ENCODE data around the gene FBXL15.

The FBXL15 gene

DNA sequence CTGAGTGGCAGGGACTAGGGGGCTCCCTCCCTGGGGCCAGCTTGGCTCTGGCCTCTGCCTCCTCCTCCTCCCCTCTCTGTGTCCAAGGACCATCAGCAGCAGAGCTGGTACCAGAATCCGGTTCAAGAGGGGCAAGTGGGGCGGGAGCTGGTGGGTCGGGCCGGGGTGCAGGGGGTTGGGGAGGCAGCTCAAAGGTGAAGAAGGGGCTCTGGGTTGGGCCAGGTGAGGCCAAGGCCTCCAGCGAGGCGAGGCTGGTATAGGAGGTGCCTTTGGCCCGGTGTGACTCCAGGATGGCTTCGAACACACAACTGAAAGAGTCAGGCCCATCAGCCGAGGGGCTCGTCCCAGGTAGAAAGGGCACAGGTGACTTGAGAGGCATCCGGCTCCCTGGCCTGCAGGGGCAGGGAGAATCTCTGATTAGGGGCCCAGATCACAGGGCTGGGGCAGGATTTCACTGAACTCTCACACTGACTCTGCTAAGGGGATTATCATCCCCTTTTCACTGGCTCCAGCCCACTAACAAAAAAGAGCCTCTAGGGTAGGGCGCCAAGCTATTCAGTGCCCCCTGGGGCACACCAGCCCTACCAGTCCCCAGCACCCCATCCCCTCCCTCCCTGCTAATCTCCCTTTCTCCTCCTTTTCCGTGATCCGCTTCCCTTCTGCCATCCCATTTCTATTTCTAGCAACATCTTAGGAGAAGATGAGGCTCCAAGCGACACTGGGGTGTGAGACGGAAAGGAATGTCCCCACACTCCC is 6.7 kb upstream of the FBXL15 start:
- Histone ChIP-seq H3K9me3 (ENCODE audit: low read length) (no peaks in the 10 kb centered on the region), H3K4me1 (ENCODE audit: insufficient read depth, low read length) (peaks cover 17% of the 10 kb centered on the region), H3K9ac (ENCODE audit: low read length) (no peak overlapping the region), H3K36me3 (ENCODE audit: insufficient read depth, low read length) (no peaks in the 10 kb centered on the region), H3K27ac (ENCODE audit: low read depth, low read length) (no peak overlapping the region), H3K27me3 (ENCODE audit: control insufficient read depth in 1 of 2, insufficient read depth in 2 of 2, low read length in 2 of 2) (peaks cover 28 to 75% of the 10 kb centered on the region in 2 donors), H3K4me3 (ENCODE audit: low read depth in 1 of 2, low read length in 2 of 2) (no peak overlapping the region)

DNA sequence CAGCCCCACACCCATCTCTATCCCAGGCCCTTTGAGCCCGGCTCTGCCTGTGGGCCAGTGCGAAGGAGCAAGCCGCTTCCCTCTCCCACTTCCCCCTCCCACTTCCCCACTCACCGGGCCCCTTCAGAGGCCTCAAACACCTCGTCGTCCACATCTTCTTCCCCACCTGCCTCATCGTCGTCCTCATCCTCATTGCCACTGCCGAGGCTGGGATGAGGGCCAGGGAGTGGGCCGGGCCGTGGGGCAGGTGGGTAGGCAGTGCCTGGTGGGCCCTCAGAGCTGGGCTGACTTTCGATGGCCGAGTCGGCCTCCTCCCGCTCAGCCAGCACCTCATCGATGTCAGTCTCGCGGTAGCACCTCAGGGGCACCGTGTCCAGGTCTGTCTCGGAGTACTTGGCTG is 5.9 kb upstream of the FBXL15 start:
- Histone ChIP-seq H3K4me3 (ENCODE audit: low read depth in 1 of 2, low read length in 2 of 2) (no peak overlapping the region), H3K4me1 (ENCODE audit: insufficient read depth, low read length) (peaks cover 20% of the 10 kb centered on the region), H3K36me3 (ENCODE audit: insufficient read depth, low read length) (no peaks in the 10 kb centered on the region), H3K9me3 (ENCODE audit: low read length) (no peaks in the 10 kb centered on the region), H3K9ac (ENCODE audit: low read length) (no peak overlapping the region), H3K27ac (ENCODE audit: low read depth, low read length) (no peak overlapping the region), H3K27me3 (ENCODE audit: control insufficient read depth in 1 of 2, insufficient read depth in 2 of 2, low read length in 2 of 2) (peaks cover 27 to 69% of the 10 kb centered on the region in 2 donors)

DNA sequence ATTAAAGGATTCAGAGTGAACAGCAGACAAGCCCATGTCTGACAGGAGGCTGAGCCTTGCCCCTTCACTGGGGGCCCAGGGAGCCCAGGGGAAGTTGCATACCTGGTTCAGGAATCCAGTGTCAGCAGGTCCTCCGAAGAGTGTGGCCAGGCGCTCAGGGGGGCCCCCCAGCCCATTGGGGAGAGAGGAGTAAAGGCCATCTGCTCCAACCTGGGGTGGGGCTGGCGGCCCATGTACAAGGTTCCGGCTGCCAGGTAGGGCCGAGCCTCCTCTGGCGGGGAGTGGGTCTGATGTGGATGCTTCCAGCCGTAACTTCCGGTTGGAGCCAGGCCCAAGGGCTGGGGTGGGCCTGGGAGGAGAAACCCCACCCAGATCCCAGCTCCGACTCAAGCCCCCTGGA is 4.4 kb upstream of the FBXL15 start:
- Histone ChIP-seq H3K9me3 (ENCODE audit: low read length) (no peaks in the 10 kb centered on the region), H3K4me1 (ENCODE audit: insufficient read depth, low read length) (peaks cover 18% of the 10 kb centered on the region), H3K27ac (ENCODE audit: low read depth, low read length) (no peak overlapping the region), H3K36me3 (ENCODE audit: insufficient read depth, low read length) (no peaks in the 10 kb centered on the region), H3K9ac (ENCODE audit: low read length) (no peak overlapping the region), H3K27me3 (ENCODE audit: control insufficient read depth in 1 of 2, insufficient read depth in 2 of 2, low read length in 2 of 2) (peaks cover 22 to 54% of the 10 kb centered on the region in 2 donors), H3K4me3 (ENCODE audit: low read depth in 1 of 2, low read length in 2 of 2) (no peak overlapping the region)

DNA sequence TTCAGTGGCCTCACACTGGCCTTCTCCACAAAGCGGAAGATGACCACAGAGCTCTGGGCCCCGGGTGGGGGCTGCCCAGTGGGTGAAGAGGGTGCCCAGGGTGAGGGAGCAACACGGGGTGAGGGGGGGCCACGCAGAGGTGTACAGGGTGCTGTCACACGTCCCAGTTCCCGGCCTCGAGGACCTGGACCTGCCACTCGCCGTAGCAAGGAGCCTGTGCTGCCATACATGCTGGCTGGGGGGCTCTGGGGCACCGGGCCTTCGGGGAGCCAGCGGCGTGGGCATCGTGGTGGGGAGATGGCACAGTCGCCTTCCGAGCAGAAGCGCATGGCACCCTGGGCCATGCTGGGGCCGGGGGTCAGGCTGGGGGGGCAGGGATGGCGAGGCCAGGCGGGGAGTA is 3.9 kb upstream of the FBXL15 start:
- Histone ChIP-seq H3K4me1 (ENCODE audit: insufficient read depth, low read length) (peaks cover 16% of the 10 kb centered on the region), H3K27me3 (ENCODE audit: control insufficient read depth in 1 of 2, insufficient read depth in 2 of 2, low read length in 2 of 2) (peaks cover 22 to 50% of the 10 kb centered on the region in 2 donors), H3K36me3 (ENCODE audit: insufficient read depth, low read length) (no peaks in the 10 kb centered on the region), H3K9ac (ENCODE audit: low read length) (no peak overlapping the region), H3K27ac (ENCODE audit: low read depth, low read length) (no peak overlapping the region), H3K4me3 (ENCODE audit: low read depth in 1 of 2, low read length in 2 of 2) (no peak overlapping the region), H3K9me3 (ENCODE audit: low read length) (no peaks in the 10 kb centered on the region)

GRCh38 chr10:102418622-102419268 is 1.9 kb upstream of the FBXL15 start, which contains the start of gene PSD:
PSD (minus strand) TSS chr10:102418785; CDS start chr10:102417038, 1,747 bp downstream.
- H3K9ac ChIP-seq (ENCODE audit: low read length), result no peak within 1 kb of the TSS

GRCh38 chr10:102419269-102420180 is 1.1 kb upstream of the FBXL15 start:
- Histone ChIP-seq H3K4me3 (ENCODE audit: low read depth in 1 of 2, low read length in 2 of 2) (peak overlapping the region; percentile 12 to 86), H3K9ac (ENCODE audit: low read length) (no peak overlapping the region)

More at GRCh38 chr10:102418622-102419268, 1.9 kb upstream of the FBXL15 start, which contains the start of gene PSD:
- Histone ChIP-seq H3K27ac (ENCODE audit: low read depth, low read length) (no peak within 1 kb of the TSS), H3K27me3 (ENCODE audit: control insufficient read depth in 1 of 2, insufficient read depth in 2 of 2, low read length in 2 of 2) (peaks cover 22 to 39% of the 10 kb centered on the region in 2 donors), H3K9me3 (ENCODE audit: low read length) (no peaks in the 10 kb centered on the region), H3K36me3 (ENCODE audit: insufficient read depth, low read length) (peaks cover 10% of the 10 kb centered on the region), H3K4me1 (ENCODE audit: insufficient read depth, low read length) (peaks cover 30% of the 10 kb centered on the region), H3K4me3 (ENCODE audit: low read depth in 1 of 2, low read length in 2 of 2) (peak within 1 kb of the TSS; percentile 12 to 86)

GRCh38 chr10:102420181-102420713 is 389 bp upstream of the FBXL15 start:
- Histone ChIP-seq H3K9ac (ENCODE audit: low read length) (peak overlapping the region; percentile 81), H3K9me3 (ENCODE audit: low read length) (no peaks in the 10 kb centered on the region), H3K4me3 (ENCODE audit: low read depth in 1 of 2, low read length in 2 of 2) (peak overlapping the region; percentile 12 to 86), H3K4me1 (ENCODE audit: insufficient read depth, low read length) (peaks cover 30% of the 10 kb centered on the region), H3K27ac (ENCODE audit: low read depth, low read length) (peak overlapping the region; percentile 88), H3K27me3 (ENCODE audit: control insufficient read depth in 1 of 2, insufficient read depth in 2 of 2, low read length in 2 of 2) (peaks cover 16 to 29% of the 10 kb centered on the region in 2 donors), H3K36me3 (ENCODE audit: insufficient read depth, low read length) (peaks cover 20% of the 10 kb centered on the region)

More at GRCh38 chr10:102419269-102420180, 1.1 kb upstream of the FBXL15 start:
- H3K27me3 ChIP-seq (ENCODE audit: control insufficient read depth in 1 of 2, insufficient read depth in 2 of 2, low read length in 2 of 2), result peaks cover 22 to 37% of the 10 kb centered on the region in 2 donors
- no peaks in the 10 kb centered on the region for H3K9me3 ChIP-seq (ENCODE audit: low read length)
- H3K36me3 ChIP-seq (ENCODE audit: insufficient read depth, low read length), result peaks cover 18% of the 10 kb centered on the region
- peaks cover 30% of the 10 kb centered on the region for H3K4me1 ChIP-seq (ENCODE audit: insufficient read depth, low read length)
- H3K27ac ChIP-seq (ENCODE audit: low read depth, low read length), result peak overlapping the region; percentile 88

GRCh38 chr10:102421507-102421756 is 796 bp downstream of the FBXL15 start:
- H3K27ac ChIP-seq (ENCODE audit: low read depth, low read length), result peak overlapping the region; percentile 88
- H3K36me3 ChIP-seq (ENCODE audit: insufficient read depth, low read length), result peaks cover 20% of the 10 kb centered on the region
- H3K27me3 ChIP-seq (ENCODE audit: control insufficient read depth in 1 of 2, insufficient read depth in 2 of 2, low read length in 2 of 2), result peaks cover 7 to 18% of the 10 kb centered on the region in 2 donors
- peak overlapping the region; percentile 81 for H3K9ac ChIP-seq (ENCODE audit: low read length)
- peak overlapping the region; percentile 59 to 86 for H3K4me3 ChIP-seq (ENCODE audit: low read depth in 1 of 2, low read length in 2 of 2)
- H3K4me1 ChIP-seq (ENCODE audit: insufficient read depth, low read length), result peaks cover 30% of the 10 kb centered on the region
- H3K9me3 ChIP-seq (ENCODE audit: low read length), result no peaks in the 10 kb centered on the region

DNA sequence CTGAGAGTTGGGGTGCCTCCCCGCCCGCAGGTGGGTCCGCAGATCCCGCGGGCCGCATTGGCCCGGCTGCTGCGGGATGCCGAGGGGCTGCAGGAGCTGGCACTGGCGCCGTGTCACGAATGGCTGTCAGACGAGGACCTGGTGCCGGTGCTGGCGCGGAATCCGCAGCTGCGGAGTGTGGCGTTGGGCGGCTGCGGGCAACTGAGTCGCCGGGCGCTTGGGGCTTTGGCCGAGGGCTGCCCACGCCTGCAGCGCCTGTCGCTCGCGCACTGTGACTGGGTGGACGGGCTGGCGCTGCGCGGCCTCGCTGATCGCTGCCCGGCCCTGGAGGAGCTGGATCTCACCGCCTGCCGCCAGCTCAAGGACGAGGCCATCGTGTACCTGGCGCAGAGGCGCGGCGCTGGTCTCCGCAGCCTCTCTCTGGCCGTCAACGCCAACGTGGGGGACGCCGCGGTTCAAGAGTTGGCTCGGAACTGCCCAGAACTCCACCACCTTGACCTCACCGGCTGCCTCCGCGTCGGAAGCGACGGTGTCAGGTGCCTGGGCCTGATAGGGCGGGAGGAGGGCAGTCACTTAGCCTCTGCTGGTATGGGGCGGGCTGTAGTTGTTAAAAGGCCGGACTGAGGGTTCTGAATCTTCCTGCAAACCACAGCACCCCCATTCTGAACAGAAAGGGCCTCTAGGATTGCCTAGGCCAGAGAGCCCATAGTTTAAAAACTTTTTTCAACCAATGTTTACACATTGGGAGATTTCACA is 1.3 kb downstream of the FBXL15 start:
- Histone ChIP-seq H3K4me3 (ENCODE audit: low read depth in 1 of 2, low read length in 2 of 2) (peak overlapping the region; percentile 59 to 86), H3K27me3 (ENCODE audit: control insufficient read depth in 1 of 2, insufficient read depth in 2 of 2, low read length in 2 of 2) (peaks cover 7 to 13% of the 10 kb centered on the region in 2 donors)

GRCh38 chr10:102422545-102423129 is 2.0 kb downstream of the FBXL15 start:
- peak overlapping the region; percentile 81 for H3K9ac ChIP-seq (ENCODE audit: low read length)
- peaks cover 30% of the 10 kb centered on the region for H3K4me1 ChIP-seq (ENCODE audit: insufficient read depth, low read length)
- H3K27ac ChIP-seq (ENCODE audit: low read depth, low read length), result peak overlapping the region; percentile 88
- H3K27me3 ChIP-seq (ENCODE audit: control insufficient read depth in 1 of 2, insufficient read depth in 2 of 2, low read length in 2 of 2), result peaks cover 7 to 8% of the 10 kb centered on the region in 2 donors
- H3K4me3 ChIP-seq (ENCODE audit: low read depth in 1 of 2, low read length in 2 of 2), result peak overlapping the region; percentile 59 to 86
- peaks cover 20% of the 10 kb centered on the region for H3K36me3 ChIP-seq (ENCODE audit: insufficient read depth, low read length)
- no peaks in the 10 kb centered on the region for H3K9me3 ChIP-seq (ENCODE audit: low read length)

More for the DNA sequence above, 1.3 kb downstream of the FBXL15 start:
- Histone ChIP-seq H3K4me1 (ENCODE audit: insufficient read depth, low read length) (peaks cover 30% of the 10 kb centered on the region), H3K9me3 (ENCODE audit: low read length) (no peaks in the 10 kb centered on the region), H3K27ac (ENCODE audit: low read depth, low read length) (peak overlapping the region; percentile 88), H3K9ac (ENCODE audit: low read length) (peak overlapping the region; percentile 81), H3K36me3 (ENCODE audit: insufficient read depth, low read length) (peaks cover 20% of the 10 kb centered on the region)

Data from muscle layer of colon (tissue), 2 donors.